Neuronal stem cell (in vitro differentiated cells): ENCODE data around the gene RITA1.

ENCODE experiments used
- DNase-seq: peaks from one replicate; pipeline ENCODE4 v3.0.0-alpha.2; 2013; ENCODE audit warnings: low spot score
- H2AFZ ChIP-seq: one replicate; pipeline ENCODE4 v1.6.1; 2013; ENCODE audit warnings: mild to moderate bottlenecking, low read length, inconsistent platforms
- H2AK5ac ChIP-seq: 2 replicates; pipeline ENCODE4 v1.6.1; 2013; ENCODE audit warnings: low read depth, mild to moderate bottlenecking, inconsistent platforms, low read length, moderate library complexity, mixed read lengths
- H2BK120ac ChIP-seq: 2 replicates; pipeline ENCODE4 v1.6.1; 2013; ENCODE audit warnings: low read depth, mild to moderate bottlenecking, inconsistent platforms, low read length, moderate library complexity, mixed read lengths
- H2BK12ac ChIP-seq: one replicate; pipeline ENCODE4 v1.6.1; 2013; ENCODE audit warnings: low read length, inconsistent platforms
- H2BK15ac ChIP-seq: 2 replicates; pipeline ENCODE4 v1.6.1; 2013; ENCODE audit warnings: mild to moderate bottlenecking, low read length, inconsistent platforms, mixed read lengths
- H2BK5ac ChIP-seq: one replicate; pipeline ENCODE4 v1.6.1; 2013; ENCODE audit warnings: inconsistent platforms, mild to moderate bottlenecking, low read length, moderate library complexity
- H3K14ac ChIP-seq: one replicate; pipeline ENCODE4 v1.6.1; 2013; ENCODE audit warnings: low read length, inconsistent platforms
- H3K18ac ChIP-seq: 2 replicates; pipeline ENCODE4 v1.6.1; 2013; ENCODE audit warnings: low read length, inconsistent platforms
- H3K23ac ChIP-seq: 2 replicates; pipeline ENCODE4 v1.6.1; 2013; ENCODE audit warnings: low read depth, mild to moderate bottlenecking, mixed read lengths, low read length, inconsistent platforms; ENCODE audit not compliant: poor library complexity
- H3K27ac ChIP-seq: replicated peaks from 3 replicates; pipeline ENCODE4 v1.5.1; 2013; ENCODE audit warnings: low read length, inconsistent platforms
- H3K27me3 ChIP-seq, 3 experiments: 2 replicates each; pipeline ENCODE4 v1.6.1; 2013; ENCODE audit warnings: low read length in 3 of 3, mild to moderate bottlenecking in 2 of 3, inconsistent platforms in 1 of 3, low read depth in 1 of 3, mixed read lengths in 1 of 3, moderate library complexity in 1 of 3; ENCODE audit not compliant: control insufficient read depth in 3 of 3, insufficient read depth in 3 of 3
- H3K36me3 ChIP-seq, 2 donors: replicated peaks in 1 of 2; 2 replicates each; pipeline ENCODE4 v1.6.1; 2013; ENCODE audit warnings: low read length in 2 of 2; ENCODE audit not compliant: control insufficient read depth in 2 of 2, insufficient read depth in 2 of 2
- H3K4ac ChIP-seq: 2 replicates; pipeline ENCODE4 v1.6.1; 2013; ENCODE audit warnings: inconsistent platforms, mild to moderate bottlenecking, low read length, moderate library complexity
- H3K4me1 ChIP-seq, 2 donors: 1 replicate in 1 of 2; 2 replicates in 1 of 2; pipeline ENCODE4 v1.6.1; 2013; ENCODE audit warnings: low read length in 2 of 2, low read depth in 1 of 2; ENCODE audit not compliant: control insufficient read depth in 2 of 2, insufficient read depth in 1 of 2
- H3K4me2 ChIP-seq: one replicate; pipeline ENCODE4 v1.6.1; 2013; ENCODE audit warnings: mild to moderate bottlenecking, low read length, inconsistent platforms; ENCODE audit not compliant: insufficient read depth, poor library complexity, severe bottlenecking
- H3K4me3 ChIP-seq, 2 donors: 2 replicates each; pipeline ENCODE4 v1.5.1; 2013; ENCODE audit warnings: low read length in 2 of 2, mild to moderate bottlenecking in 2 of 2, inconsistent platforms in 1 of 2, moderate library complexity in 1 of 2
- H3K79me1 ChIP-seq: one replicate; pipeline ENCODE4 v1.6.1; 2013; ENCODE audit warnings: low read depth, mild to moderate bottlenecking, inconsistent platforms, low read length, moderate library complexity
- H3K9ac ChIP-seq: one replicate; pipeline ENCODE4 v1.6.1; 2013; ENCODE audit warnings: mild to moderate bottlenecking, low read depth, low read length, inconsistent platforms; ENCODE audit not compliant: poor library complexity
- H3K9me3 ChIP-seq, 2 donors: replicated peaks in 1 of 2; 2 replicates each; pipeline versions ENCODE3 to v1.6.1; 2013; ENCODE audit warnings: low read length in 2 of 2, mild to moderate bottlenecking in 2 of 2, inconsistent platforms in 1 of 2, low read depth in 1 of 2, mixed read lengths in 1 of 2, moderate library complexity in 1 of 2; ENCODE audit not compliant: control insufficient read depth in 2 of 2, insufficient read depth in 1 of 2
- H4K8ac ChIP-seq: one replicate; pipeline ENCODE4 v1.6.1; 2013; ENCODE audit warnings: low read depth, mild to moderate bottlenecking, inconsistent platforms, low read length, moderate library complexity
- H4K91ac ChIP-seq: one replicate; pipeline ENCODE4 v1.6.1; 2013; ENCODE audit warnings: low read length, low read depth, mild to moderate bottlenecking, inconsistent platforms; ENCODE audit not compliant: poor library complexity
- WGBS, 2 donors: extraction: QIAGEN DNeasy Blood & Tissue Kit; methylation state at CpG; one replicate each; pipeline ENCODE4 v1.1.7; 2013; ENCODE audit warnings: missing lambda C conversion rate in 2 of 2, mixed read lengths in 1 of 2; ENCODE audit not compliant: insufficient read length in 2 of 2, insufficient replicate concordance in 1 of 2; ENCODE audit errors: extremely low coverage in 2 of 2; 5-methylcytosine and 5-hydroxymethylcytosine counted together

Gene RITA1

GRCh38 chr12:113170457-113170856, 15.1 kb upstream of the RITA1 start:
- H3K9me3 ChIP-seq = no peaks in the 10 kb centered on the region
- H2AK5ac ChIP-seq = no peak overlapping the region
- no CpG with 5 or more reads among the region's 5 CpGs for WGBS, 2 donors
- H3K14ac ChIP-seq = no peak overlapping the region
- H3K9ac ChIP-seq = no peak overlapping the region
- H3K27me3 ChIP-seq = no peaks in the 10 kb centered on the region
- no peak overlapping the region for H2BK12ac ChIP-seq
- H2BK15ac ChIP-seq = no peak overlapping the region
- H3K4me2 ChIP-seq = no peak overlapping the region
- peaks cover 3% of the 10 kb centered on the region for H3K79me1 ChIP-seq
- H2BK5ac ChIP-seq = no peak overlapping the region
- no peak overlapping the region for H2AFZ ChIP-seq
- no peak overlapping the region for H3K4me3 ChIP-seq
- H2BK120ac ChIP-seq = no peak overlapping the region
- H3K18ac ChIP-seq = no peak overlapping the region
- H4K91ac ChIP-seq = no peak overlapping the region
- no peak overlapping the region for H3K27ac ChIP-seq
- no peak overlapping the region for H4K8ac ChIP-seq
- H3K23ac ChIP-seq = no peak overlapping the region
- peaks cover 49 to 96% of the 10 kb centered on the region in 2 donors for H3K36me3 ChIP-seq
- DNase-seq = no peak
- H3K4ac ChIP-seq = no peak overlapping the region
- no peaks in the 10 kb centered on the region for H3K4me1 ChIP-seq

- no peak overlapping the region for H2BK120ac ChIP-seq
- H3K9ac ChIP-seq = no peak overlapping the region
- H3K27me3 ChIP-seq = no peaks in the 10 kb centered on the region
- H2BK12ac ChIP-seq = no peak overlapping the region
- no peak overlapping the region for H2AK5ac ChIP-seq
- no peak overlapping the region for H3K4me2 ChIP-seq
- H3K36me3 ChIP-seq = peaks cover 45 to 94% of the 10 kb centered on the region in 2 donors
- peaks cover 3% of the 10 kb centered on the region for H3K79me1 ChIP-seq
- H4K8ac ChIP-seq = no peak overlapping the region
- H4K91ac ChIP-seq = no peak overlapping the region
- no peak overlapping the region for H2BK15ac ChIP-seq
- H3K4me3 ChIP-seq = no peak overlapping the region
- no peak overlapping the region for H3K18ac ChIP-seq
- H3K4me1 ChIP-seq = no peaks in the 10 kb centered on the region
- no peak overlapping the region for H3K27ac ChIP-seq
- DNase-seq = no peak
- H3K23ac ChIP-seq = no peak overlapping the region
- WGBS, 2 donors = no CpG with 5 or more reads among the region's 4 CpGs
- no peak overlapping the region for H3K14ac ChIP-seq
- H3K9me3 ChIP-seq = no peaks in the 10 kb centered on the region
- no peak overlapping the region for H3K4ac ChIP-seq
- H2BK5ac ChIP-seq = no peak overlapping the region
- no peak overlapping the region for H2AFZ ChIP-seq
These were observed 14.6 kb upstream of the RITA1 start for GRCh38 chr12:113170926-113171325.

GRCh38 chr12:113171543-113171942, 14.0 kb upstream of the RITA1 start:
- H2BK15ac ChIP-seq = no peak overlapping the region
- H3K4me1 ChIP-seq = no peaks in the 10 kb centered on the region
- no peak overlapping the region for H3K14ac ChIP-seq
- H4K91ac ChIP-seq = no peak overlapping the region
- H3K27ac ChIP-seq = no peak overlapping the region
- no peaks in the 10 kb centered on the region for H3K27me3 ChIP-seq
- no peak overlapping the region for H2BK12ac ChIP-seq
- no peak overlapping the region for H3K18ac ChIP-seq
- H3K9ac ChIP-seq = no peak overlapping the region
- no peak overlapping the region for H3K4me2 ChIP-seq
- no peak overlapping the region for H2AFZ ChIP-seq
- H2BK120ac ChIP-seq = no peak overlapping the region
- H2BK5ac ChIP-seq = no peak overlapping the region
- DNase-seq = no peak
- no peak overlapping the region for H3K4me3 ChIP-seq
- H4K8ac ChIP-seq = no peak overlapping the region
- H3K23ac ChIP-seq = no peak overlapping the region
- H2AK5ac ChIP-seq = no peak overlapping the region
- H3K36me3 ChIP-seq = peaks cover 43 to 94% of the 10 kb centered on the region in 2 donors
- peaks cover 0 to under 1% of the 10 kb centered on the region in 2 donors for H3K9me3 ChIP-seq
- WGBS, 2 donors = no CpG with 5 or more reads among the region's 9 CpGs
- H3K4ac ChIP-seq = no peak overlapping the region
- H3K79me1 ChIP-seq = peaks cover 3% of the 10 kb centered on the region

GRCh38 chr12:113172185-113172584, 13.3 kb upstream of the RITA1 start:
- H3K18ac ChIP-seq = no peak overlapping the region
- H3K23ac ChIP-seq = no peak overlapping the region
- no peak overlapping the region for H2BK15ac ChIP-seq
- no peak overlapping the region for H3K4me2 ChIP-seq
- no peak overlapping the region for H2BK5ac ChIP-seq
- peaks cover 48 to 94% of the 10 kb centered on the region in 2 donors for H3K36me3 ChIP-seq
- H3K4me3 ChIP-seq = no peak overlapping the region
- H2BK120ac ChIP-seq = no peak overlapping the region
- DNase-seq = no peak
- no peak overlapping the region for H2BK12ac ChIP-seq
- H3K9ac ChIP-seq = no peak overlapping the region
- no peak overlapping the region for H3K14ac ChIP-seq
- no peak overlapping the region for H3K27ac ChIP-seq
- no CpG with 5 or more reads among the region's 20 CpGs for WGBS, 2 donors
- H4K91ac ChIP-seq = no peak overlapping the region
- no peak overlapping the region for H4K8ac ChIP-seq
- no peaks in the 10 kb centered on the region for H3K27me3 ChIP-seq
- no peak overlapping the region for H2AK5ac ChIP-seq
- H3K9me3 ChIP-seq = peaks cover 4% of the 10 kb centered on the region in 2 donors
- H3K4ac ChIP-seq = no peak overlapping the region
- H3K4me1 ChIP-seq = no peaks in the 10 kb centered on the region
- H2AFZ ChIP-seq = no peak overlapping the region
- H3K79me1 ChIP-seq = peaks cover 3% of the 10 kb centered on the region
